Omental fat pad (tissue), 4 donors: Measurements from ENCODE around the gene HOXA9. TPM values are rescaled to one million over a fixed set of nuclear protein-coding genes. Genes with fewer than 3 reads are reported as not detected.

Source experiments
- ATAC-seq: fragments of 150-250 bp; one replicate; pipeline ENCODE4 v1.9.1; 2016; ENCODE audit warnings: mild to moderate bottlenecking, moderate library complexity; ENCODE audit not compliant: low FRiP score
- DNase-seq: peaks from one replicate; pipeline ENCODE4 v3.0.0-alpha.2; 2019; ENCODE audit warnings: low spot score
- total RNA-seq, 4 donors: library from RNA; depleted of rRNA; stranded (reverse); fragments of >200 nt; gene quantifications; one replicate each; pipeline ENCODE4 v1.1.0, GENCODE V29; 2016
- TF ChIP-seq, protein P1 (sequence below), 3 donors: fragments of 450-650 bp; IDR thresholded peaks; one replicate each; pipeline ENCODE4 v1.5.1; 2016 to 2017; ENCODE audit warnings: antibody characterized with exemption in 3 of 3, mild to moderate bottlenecking in 3 of 3, moderate library complexity in 2 of 3

Gene HOXA9
- total RNA-seq, 4 donors from 2014 or later, result 0.19 to 2.4 (median 1.0) TPM; not detected in 1

DNA sequence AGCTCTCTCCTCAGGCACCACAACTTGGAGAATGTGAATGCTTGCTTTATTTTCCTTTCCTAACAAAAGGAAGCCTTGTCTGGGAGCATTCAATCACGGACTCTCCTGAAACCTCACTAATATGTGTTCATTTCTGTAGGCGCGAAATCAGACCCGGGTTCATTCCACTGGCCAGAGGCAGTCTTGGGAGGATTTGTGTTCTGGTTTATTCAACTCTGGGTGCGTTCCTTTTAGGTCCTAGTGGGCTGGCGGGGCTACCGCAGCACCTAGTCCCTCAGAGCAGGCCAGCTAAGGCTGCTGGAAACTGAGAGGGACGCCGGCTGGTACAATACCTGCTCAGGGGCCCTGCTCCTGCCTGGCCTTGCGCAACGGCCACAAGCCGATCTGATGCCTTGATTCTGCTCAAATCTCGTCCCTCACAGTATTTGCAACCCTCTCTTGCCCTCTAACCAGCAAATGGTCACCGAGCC, 42.3 kb downstream of the HOXA9 start:
- no peak for ATAC-seq
- TF ChIP-seq, protein P1, sequence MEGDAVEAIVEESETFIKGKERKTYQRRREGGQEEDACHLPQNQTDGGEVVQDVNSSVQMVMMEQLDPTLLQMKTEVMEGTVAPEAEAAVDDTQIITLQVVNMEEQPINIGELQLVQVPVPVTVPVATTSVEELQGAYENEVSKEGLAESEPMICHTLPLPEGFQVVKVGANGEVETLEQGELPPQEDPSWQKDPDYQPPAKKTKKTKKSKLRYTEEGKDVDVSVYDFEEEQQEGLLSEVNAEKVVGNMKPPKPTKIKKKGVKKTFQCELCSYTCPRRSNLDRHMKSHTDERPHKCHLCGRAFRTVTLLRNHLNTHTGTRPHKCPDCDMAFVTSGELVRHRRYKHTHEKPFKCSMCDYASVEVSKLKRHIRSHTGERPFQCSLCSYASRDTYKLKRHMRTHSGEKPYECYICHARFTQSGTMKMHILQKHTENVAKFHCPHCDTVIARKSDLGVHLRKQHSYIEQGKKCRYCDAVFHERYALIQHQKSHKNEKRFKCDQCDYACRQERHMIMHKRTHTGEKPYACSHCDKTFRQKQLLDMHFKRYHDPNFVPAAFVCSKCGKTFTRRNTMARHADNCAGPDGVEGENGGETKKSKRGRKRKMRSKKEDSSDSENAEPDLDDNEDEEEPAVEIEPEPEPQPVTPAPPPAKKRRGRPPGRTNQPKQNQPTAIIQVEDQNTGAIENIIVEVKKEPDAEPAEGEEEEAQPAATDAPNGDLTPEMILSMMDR (IDR thresholded peaks at IDR 0.05), result no peak
- DNase-seq, result no peak

DNA sequence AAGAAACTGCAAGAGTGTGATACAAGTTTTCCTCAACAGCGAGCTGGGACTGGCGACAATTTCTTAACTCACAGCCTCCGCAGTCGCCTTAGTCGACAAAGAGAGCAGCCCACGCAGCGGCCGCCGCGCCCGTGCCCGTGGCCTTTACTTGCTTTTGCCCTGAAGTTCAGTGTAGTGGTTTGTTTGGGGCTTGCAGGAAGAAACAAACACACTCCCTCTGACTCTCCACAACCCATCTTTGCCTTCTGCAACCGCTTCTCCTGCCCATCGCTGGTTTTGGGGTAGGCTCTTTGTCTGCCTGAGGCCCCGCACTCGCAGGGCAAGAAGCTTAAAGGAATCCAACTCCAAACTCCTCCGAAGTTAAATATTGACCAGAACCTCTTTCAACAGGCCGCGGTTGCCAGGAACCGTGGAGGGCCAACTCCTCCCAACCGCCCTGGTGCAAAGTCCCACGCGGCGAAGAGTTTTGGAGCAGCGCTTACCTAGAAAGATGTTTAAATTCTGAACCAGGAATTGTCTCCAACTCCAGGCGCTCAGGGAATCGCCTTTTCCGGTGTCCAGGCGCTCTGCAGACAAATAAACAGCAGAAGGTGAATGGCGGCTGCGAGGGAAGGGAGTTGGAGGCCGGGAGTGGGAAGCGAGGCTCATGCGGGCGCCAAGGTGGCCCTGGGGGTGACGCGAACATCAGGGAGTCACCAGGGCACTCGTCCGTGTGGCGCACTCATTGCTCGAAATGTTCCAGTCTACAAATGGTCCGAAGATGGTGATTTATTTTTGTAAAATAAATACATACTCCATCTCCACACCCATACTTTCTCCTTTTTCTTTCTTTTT, 43.0 kb downstream of the HOXA9 start:
- DNase-seq (no peak), ATAC-seq (no peak)
- TF ChIP-seq, protein P1 (IDR thresholded peaks at IDR 0.05), result no peak

DNA sequence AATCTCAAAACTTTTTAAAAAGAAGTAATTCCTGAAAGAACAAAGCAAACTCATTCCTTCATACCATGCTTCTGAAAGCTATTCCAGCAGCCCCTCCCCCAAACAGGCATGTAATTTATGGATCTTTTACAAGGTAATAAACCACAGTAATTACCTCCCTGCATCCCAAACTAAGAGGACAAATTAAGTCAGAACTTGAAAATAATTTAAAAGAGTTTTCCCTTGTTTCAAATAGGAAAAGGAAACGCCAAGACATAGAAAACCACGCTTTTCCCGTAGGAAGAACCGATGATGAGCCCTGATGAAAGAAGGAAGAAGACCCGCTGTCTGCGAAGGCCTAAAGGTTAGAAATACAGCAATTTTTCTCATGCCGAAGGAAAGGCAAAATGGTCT, 43.7 kb downstream of the HOXA9 start:
- DNase-seq (no peak), ATAC-seq (no peak)
- TF ChIP-seq, protein P1 (IDR thresholded peaks at IDR 0.05), result no peak

DNA sequence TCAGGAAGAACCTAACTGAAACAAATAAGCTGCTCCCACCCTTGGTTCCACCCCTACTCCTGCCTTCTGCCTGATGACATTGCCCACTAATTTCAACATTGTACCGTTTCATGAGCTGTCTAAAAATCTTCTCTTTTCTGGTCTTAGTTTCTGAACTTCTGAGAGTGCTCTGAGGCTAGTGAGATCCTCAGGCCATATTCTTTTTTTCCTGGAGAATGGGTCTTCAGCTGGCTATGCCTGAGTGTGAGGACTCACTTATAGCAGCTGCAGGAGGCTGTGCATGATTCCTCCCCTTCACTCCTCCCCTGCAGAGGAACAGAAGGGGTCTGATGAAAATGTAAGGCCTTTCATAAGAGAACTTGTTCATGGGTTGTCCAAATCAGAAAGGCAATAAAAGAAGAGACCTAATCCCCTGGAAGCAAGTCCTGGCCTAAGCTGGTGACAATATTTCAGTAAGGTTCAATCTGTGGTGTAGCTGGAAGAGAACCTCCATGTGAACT, 45.9 kb downstream of the HOXA9 start:
- DNase-seq (no peak), ATAC-seq (no peak)
- TF ChIP-seq, protein P1 (IDR thresholded peaks at IDR 0.05), result no peak

DNA sequence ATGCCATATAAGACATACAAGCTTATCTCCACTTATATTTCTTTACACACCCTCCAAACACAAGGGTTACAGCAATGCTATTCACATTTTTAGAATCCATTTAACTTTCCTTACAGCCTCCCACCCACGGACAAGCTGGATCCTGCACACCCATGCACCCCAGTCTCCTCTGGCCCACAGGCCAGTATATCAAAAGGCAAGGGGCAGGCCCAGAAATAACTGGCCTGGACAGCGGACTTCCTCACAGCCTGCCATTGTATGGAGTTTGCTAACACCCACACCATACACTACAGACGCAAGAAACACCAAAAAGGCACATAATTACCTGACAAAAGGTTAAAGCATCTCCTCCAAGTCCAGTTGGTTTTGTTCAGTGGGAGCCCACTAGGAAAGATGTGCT, 46.8 kb downstream of the HOXA9 start:
- TF ChIP-seq, protein P1 (IDR thresholded peaks at IDR 0.05), result no peak
- DNase-seq (no peak), ATAC-seq (no peak)

DNA sequence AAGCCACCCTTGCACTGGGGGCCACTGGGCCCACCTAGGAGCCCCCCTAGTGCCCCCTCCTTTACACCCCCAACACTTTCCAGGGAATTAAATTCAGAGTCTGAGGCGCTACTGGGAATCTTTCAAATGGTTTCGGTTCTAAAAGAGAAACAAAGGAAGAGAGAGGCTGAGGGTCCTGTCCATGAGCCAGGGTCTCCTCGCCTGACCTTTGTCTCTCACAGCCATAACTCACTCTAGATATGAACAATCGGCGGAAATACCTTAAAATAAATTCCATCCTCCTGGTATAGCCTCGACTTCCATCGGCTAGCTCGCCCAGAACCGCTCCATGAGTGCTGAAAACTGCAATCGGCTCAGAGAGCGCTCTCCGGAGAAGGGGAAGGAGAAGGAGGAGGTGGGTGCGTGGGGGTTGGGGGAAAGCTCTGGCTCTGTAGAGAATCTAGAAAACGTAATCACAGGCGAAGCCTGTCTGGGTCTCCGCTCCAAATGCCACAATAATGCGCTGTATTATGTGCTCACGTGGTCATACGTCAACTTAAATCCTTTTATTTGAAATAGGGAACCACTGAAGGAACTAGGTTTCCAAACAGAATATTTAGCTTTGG, 47.3 kb downstream of the HOXA9 start:
- TF ChIP-seq, protein P1 (IDR thresholded peaks at IDR 0.05), result no peak
- peak; percentile 43 for ATAC-seq
- no peak for DNase-seq
